ENCODE measurements around the gene MYCBPAP.

The MYCBPAP gene

GRCh38 chr17:50575581-50576210, 67.5 kb downstream of the MYCBPAP start:
- DNase-seq, result no peak

- DNase-seq, result no peak
These were observed 68.6 kb downstream of the MYCBPAP start for GRCh38 chr17:50576864-50577263.

- no peak for DNase-seq
These were observed 69.3 kb downstream of the MYCBPAP start for GRCh38 chr17:50577451-50577954.

- no peak for DNase-seq
These were observed 69.9 kb downstream of the MYCBPAP start for GRCh38 chr17:50578173-50578572.

GRCh38 chr17:50579399-50579798, 71.2 kb downstream of the MYCBPAP start:
- DNase-seq, result no peak

- no peak for DNase-seq
These were observed 72.4 kb downstream of the MYCBPAP start for GRCh38 chr17:50580646-50581045.
